ENCODE results near the gene DCAF4.

DNA sequence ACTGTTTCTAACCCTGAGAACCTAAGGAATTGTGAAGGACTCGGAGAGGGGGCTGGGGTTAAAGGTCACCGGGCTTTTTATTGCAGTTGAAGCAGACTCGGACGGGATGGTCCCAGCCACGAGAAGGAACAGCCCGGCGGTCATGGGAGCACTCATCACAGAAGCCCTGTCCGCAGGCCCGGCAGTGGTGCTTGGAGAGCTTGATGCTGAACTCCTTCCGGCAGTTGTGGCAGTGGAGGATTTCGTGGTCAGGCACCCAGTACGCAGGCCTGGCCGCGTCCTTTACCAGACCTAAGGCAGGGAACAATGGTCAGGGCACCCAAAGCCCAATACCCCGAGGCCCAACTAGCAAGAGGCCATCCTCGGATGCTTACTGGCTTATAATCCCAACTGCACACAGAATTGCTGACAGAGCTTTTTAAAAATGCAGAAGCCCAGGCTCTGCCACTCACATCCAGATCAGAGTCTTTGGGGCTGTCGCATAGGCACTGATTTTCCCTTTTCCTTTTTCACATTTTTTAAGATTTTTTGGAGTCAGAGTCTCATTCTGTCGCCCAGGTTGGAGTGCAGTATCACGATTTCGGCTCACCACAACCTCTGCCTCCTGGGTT lies 44.7 kb downstream of the DCAF4 start:
- TF ChIP-seq POLR2AphosphoS5 (IDR thresholded peaks at IDR 0.05) (no peak), CTCF (IDR thresholded peaks at IDR 0.05) (no peak)
